HG03469 (cell line): ENCODE measurements around the gene TNFAIP8.

Source experiments
- ATAC-seq: cut with Tn5 transposase; IDR thresholded peaks from one replicate; pipeline ENCODE4 v1.9.1; 2021; ENCODE audit warnings: mild to moderate bottlenecking, moderate library complexity, moderate number of reproducible peaks; ENCODE audit not compliant: unreplicated experiment

The TNFAIP8 gene

GRCh38 chr5:119389288-119390030 lies 33.6 kb downstream of the TNFAIP8 start:
- ATAC-seq, result no peak

- no peak for ATAC-seq
Measured at GRCh38 chr5:119390404-119390803, 34.6 kb downstream of the TNFAIP8 start.

- ATAC-seq, result no peak
Measured at GRCh38 chr5:119393201-119393691, 37.4 kb downstream of the TNFAIP8 start.

- ATAC-seq, result no peak
Measured at GRCh38 chr5:119393746-119394145, 37.9 kb downstream of the TNFAIP8 start.

- peak; percentile 37 for ATAC-seq
Measured at GRCh38 chr5:119395080-119395836, 39.4 kb downstream of the TNFAIP8 start.

GRCh38 chr5:119396030-119396664 lies 40.3 kb downstream of the TNFAIP8 start:
- ATAC-seq, result peak; percentile 22

GRCh38 chr5:119397518-119398380 lies 41.9 kb downstream of the TNFAIP8 start:
- ATAC-seq, result peak; percentile 43

- ATAC-seq, result no peak
Measured at GRCh38 chr5:119398727-119399466, 43.1 kb downstream of the TNFAIP8 start.

- no peak for ATAC-seq
Measured at GRCh38 chr5:119400245-119400644, 44.4 kb downstream of the TNFAIP8 start.

GRCh38 chr5:119402081-119402480 lies 46.3 kb downstream of the TNFAIP8 start:
- ATAC-seq, result no peak

- ATAC-seq, result no peak
Measured at GRCh38 chr5:119402555-119402954, 46.7 kb downstream of the TNFAIP8 start.

GRCh38 chr5:119404033-119404432 lies 48.2 kb downstream of the TNFAIP8 start:
- no peak for ATAC-seq

GRCh38 chr5:119405419-119405818 lies 49.6 kb downstream of the TNFAIP8 start:
- ATAC-seq, result no peak

- ATAC-seq, result no peak
Measured at GRCh38 chr5:119406551-119407110, 50.8 kb downstream of the TNFAIP8 start.

GRCh38 chr5:119409235-119409815 lies 53.5 kb downstream of the TNFAIP8 start:
- no peak for ATAC-seq

GRCh38 chr5:119410448-119411159 lies 54.8 kb downstream of the TNFAIP8 start:
- no peak for ATAC-seq

- ATAC-seq, result peak; percentile 57
Measured at GRCh38 chr5:119411361-119412278, 55.8 kb downstream of the TNFAIP8 start.
